ENCODE results near the gene MAST2.
"Not testable (repeated sequence)": the region's sequence is repeated elsewhere in the genome, so short reads cannot be mapped to it uniquely, and the experiment has no call there.

Gene MAST2

GRCh38 chr1:45867697-45868348 is 64.4 kb downstream of the MAST2 start:
- H3K27ac ChIP-seq (ENCODE audit: low read depth in 2 of 2, low read length in 2 of 2) = no peak overlapping the region
- no peaks in the 10 kb centered on the region for H3K9me3 ChIP-seq (ENCODE audit: control insufficient read depth in 2 of 2, low read length in 2 of 2)
- no peaks in the 10 kb centered on the region for H3K36me3 ChIP-seq (ENCODE audit: control insufficient read depth in 2 of 2, insufficient read depth in 2 of 2, low read length in 2 of 2)
- no peak overlapping the region for H3K4me3 ChIP-seq (ENCODE audit: low read length in 2 of 2)
- peaks cover 5 to 10% of the 10 kb centered on the region in 2 donors for H3K4me1 ChIP-seq (ENCODE audit: control insufficient read depth in 2 of 2, insufficient read depth in 2 of 2, low read length in 2 of 2)
- no peak overlapping the region for H3K9ac ChIP-seq (ENCODE audit: low read depth in 1 of 2, low read length in 2 of 2)
- H3K27me3 ChIP-seq (ENCODE audit: control insufficient read depth in 2 of 2, insufficient read depth in 2 of 2, low read length in 2 of 2) = no peaks in the 10 kb centered on the region

- no peaks in the 10 kb centered on the region for H3K27me3 ChIP-seq (ENCODE audit: control insufficient read depth in 2 of 2, insufficient read depth in 2 of 2, low read length in 2 of 2)
- H3K36me3 ChIP-seq (ENCODE audit: control insufficient read depth in 2 of 2, insufficient read depth in 2 of 2, low read length in 2 of 2) = no peaks in the 10 kb centered on the region
- no peak overlapping the region for H3K9ac ChIP-seq (ENCODE audit: low read depth in 1 of 2, low read length in 2 of 2)
- H3K27ac ChIP-seq (ENCODE audit: low read depth in 2 of 2, low read length in 2 of 2) = no peak overlapping the region
- no peak overlapping the region for H3K4me3 ChIP-seq (ENCODE audit: low read length in 2 of 2)
- peaks cover 0 to 4% of the 10 kb centered on the region in 2 donors for H3K4me1 ChIP-seq (ENCODE audit: control insufficient read depth in 2 of 2, insufficient read depth in 2 of 2, low read length in 2 of 2)
- H3K9me3 ChIP-seq (ENCODE audit: control insufficient read depth in 2 of 2, low read length in 2 of 2) = no peaks in the 10 kb centered on the region
These were observed 65.4 kb downstream of the MAST2 start for GRCh38 chr1:45868861-45869260.

DNA sequence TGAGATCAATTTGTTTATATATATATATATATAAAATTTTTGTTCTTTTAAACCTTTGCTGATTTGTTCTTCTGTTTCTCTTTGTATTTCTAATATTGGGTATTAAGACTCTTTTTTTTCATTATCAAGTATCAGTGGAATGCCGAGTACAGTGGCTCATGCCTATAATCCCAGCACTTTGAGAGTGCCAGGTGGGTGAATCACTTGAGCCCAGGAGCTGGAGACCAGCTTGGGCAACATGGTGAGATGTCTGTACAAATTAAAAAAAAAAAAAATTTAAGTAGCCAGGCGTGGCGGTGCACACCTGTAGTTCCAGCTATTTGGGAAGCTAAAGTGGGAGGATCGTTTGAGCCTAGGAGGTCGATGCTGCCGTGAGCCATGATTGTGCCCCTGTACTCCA is 67.1 kb downstream of the MAST2 start:
- no peaks in the 10 kb centered on the region for H3K36me3 ChIP-seq (ENCODE audit: control insufficient read depth in 2 of 2, insufficient read depth in 2 of 2, low read length in 2 of 2)
- no peaks in the 10 kb centered on the region for H3K27me3 ChIP-seq (ENCODE audit: control insufficient read depth in 2 of 2, insufficient read depth in 2 of 2, low read length in 2 of 2)
- no peak overlapping the region for H3K27ac ChIP-seq (ENCODE audit: low read depth in 2 of 2, low read length in 2 of 2)
- H3K4me1 ChIP-seq (ENCODE audit: control insufficient read depth in 2 of 2, insufficient read depth in 2 of 2, low read length in 2 of 2) = no peaks in the 10 kb centered on the region
- H3K9ac ChIP-seq (ENCODE audit: low read depth in 1 of 2, low read length in 2 of 2) = no peak overlapping the region
- H3K4me3 ChIP-seq (ENCODE audit: low read length in 2 of 2) = no peak overlapping the region
- H3K9me3 ChIP-seq (ENCODE audit: control insufficient read depth in 2 of 2, low read length in 2 of 2) = no peaks in the 10 kb centered on the region

DNA sequence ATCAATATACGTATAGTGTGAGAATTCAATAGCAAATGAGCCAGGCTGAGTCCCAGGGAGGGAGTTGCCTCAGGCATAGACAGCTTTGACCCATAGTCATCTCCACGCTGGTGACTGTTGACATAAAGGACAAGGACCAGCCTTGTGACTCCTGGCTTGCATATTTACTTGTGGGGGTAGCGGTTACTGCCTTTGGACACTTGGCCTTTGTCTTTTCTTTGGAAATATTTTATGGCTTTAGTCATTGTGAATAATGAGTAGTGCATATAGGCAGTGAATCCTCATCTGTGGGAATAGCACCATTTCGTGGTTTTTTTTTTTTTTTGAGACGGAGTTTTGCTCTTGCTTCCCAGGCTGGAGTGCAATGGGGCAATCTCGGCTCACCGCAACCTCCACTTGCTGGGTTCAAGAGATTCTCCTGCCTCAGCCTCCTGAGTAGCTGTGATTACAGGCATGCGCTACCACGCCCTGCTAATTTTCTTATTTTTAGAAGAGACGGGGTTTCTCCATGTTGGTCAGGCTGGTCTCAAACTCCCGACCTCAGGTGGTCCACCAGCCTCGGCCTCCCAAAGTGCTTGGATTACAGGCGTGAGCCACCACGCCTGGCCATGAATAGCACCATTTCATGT is 68.9 kb downstream of the MAST2 start:
- not testable (repeated sequence) for H3K36me3 ChIP-seq (ENCODE audit: control insufficient read depth in 2 of 2, insufficient read depth in 2 of 2, low read length in 2 of 2); H3K4me3 ChIP-seq (ENCODE audit: low read length in 2 of 2); H3K9me3 ChIP-seq (ENCODE audit: control insufficient read depth in 2 of 2, low read length in 2 of 2); H3K4me1 ChIP-seq (ENCODE audit: control insufficient read depth in 2 of 2, insufficient read depth in 2 of 2, low read length in 2 of 2); H3K27me3 ChIP-seq (ENCODE audit: control insufficient read depth in 2 of 2, insufficient read depth in 2 of 2, low read length in 2 of 2); H3K9ac ChIP-seq (ENCODE audit: low read depth in 1 of 2, low read length in 2 of 2); H3K27ac ChIP-seq (ENCODE audit: low read depth in 2 of 2, low read length in 2 of 2)

- no peaks in the 10 kb centered on the region for H3K9me3 ChIP-seq (ENCODE audit: control insufficient read depth in 2 of 2, low read length in 2 of 2)
- no peaks in the 10 kb centered on the region for H3K27me3 ChIP-seq (ENCODE audit: control insufficient read depth in 2 of 2, insufficient read depth in 2 of 2, low read length in 2 of 2)
- H3K4me3 ChIP-seq (ENCODE audit: low read length in 2 of 2) = no peak overlapping the region
- H3K27ac ChIP-seq (ENCODE audit: low read depth in 2 of 2, low read length in 2 of 2) = no peak overlapping the region
- H3K36me3 ChIP-seq (ENCODE audit: control insufficient read depth in 2 of 2, insufficient read depth in 2 of 2, low read length in 2 of 2) = no peaks in the 10 kb centered on the region
- no peak overlapping the region for H3K9ac ChIP-seq (ENCODE audit: low read depth in 1 of 2, low read length in 2 of 2)
- H3K4me1 ChIP-seq (ENCODE audit: control insufficient read depth in 2 of 2, insufficient read depth in 2 of 2, low read length in 2 of 2) = no peaks in the 10 kb centered on the region
These were observed 72.7 kb downstream of the MAST2 start for GRCh38 chr1:45876000-45876617.

GRCh38 chr1:45877264-45877663 is 73.9 kb downstream of the MAST2 start:
- H3K4me3 ChIP-seq (ENCODE audit: low read length in 2 of 2) = no peak overlapping the region
- H3K9ac ChIP-seq (ENCODE audit: low read depth in 1 of 2, low read length in 2 of 2) = no peak overlapping the region
- H3K36me3 ChIP-seq (ENCODE audit: control insufficient read depth in 2 of 2, insufficient read depth in 2 of 2, low read length in 2 of 2) = no peaks in the 10 kb centered on the region
- no peak overlapping the region for H3K27ac ChIP-seq (ENCODE audit: low read depth in 2 of 2, low read length in 2 of 2)
- no peaks in the 10 kb centered on the region for H3K27me3 ChIP-seq (ENCODE audit: control insufficient read depth in 2 of 2, insufficient read depth in 2 of 2, low read length in 2 of 2)
- H3K4me1 ChIP-seq (ENCODE audit: control insufficient read depth in 2 of 2, insufficient read depth in 2 of 2, low read length in 2 of 2) = no peaks in the 10 kb centered on the region
- no peaks in the 10 kb centered on the region for H3K9me3 ChIP-seq (ENCODE audit: control insufficient read depth in 2 of 2, low read length in 2 of 2)

DNA sequence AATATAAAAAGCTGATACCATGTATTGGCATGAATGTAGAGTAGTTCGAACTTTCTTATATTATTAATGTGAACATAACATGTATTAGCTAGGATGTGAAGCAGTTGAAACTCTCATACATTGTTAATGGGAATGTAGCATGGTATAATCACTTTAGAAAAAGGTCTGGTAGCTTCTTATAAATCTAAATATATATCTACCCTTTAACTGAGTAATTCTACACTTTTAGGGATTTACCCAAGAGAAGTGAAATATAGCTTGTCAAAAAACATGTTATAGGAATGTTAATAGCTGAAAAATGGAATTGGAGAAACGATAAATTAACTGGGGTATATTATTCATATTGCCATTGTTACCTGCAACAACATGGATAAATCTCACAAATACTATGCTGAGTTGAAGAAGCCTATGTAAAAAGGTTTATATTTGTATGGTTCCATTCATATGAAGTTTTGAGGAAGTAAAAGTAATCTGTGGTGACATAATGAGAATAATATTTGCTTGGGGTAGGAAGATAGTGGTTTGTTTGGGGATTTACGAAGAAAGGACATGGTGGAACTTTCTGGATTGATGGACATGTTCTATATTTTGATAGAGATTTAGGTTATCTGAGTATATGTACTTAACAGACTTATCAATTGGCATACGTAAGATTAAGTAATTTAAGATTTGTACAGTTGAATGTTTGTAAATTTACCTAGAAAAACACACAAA is 76.6 kb downstream of the MAST2 start:
- no peaks in the 10 kb centered on the region for H3K9me3 ChIP-seq (ENCODE audit: control insufficient read depth in 2 of 2, low read length in 2 of 2)
- H3K4me1 ChIP-seq (ENCODE audit: control insufficient read depth in 2 of 2, insufficient read depth in 2 of 2, low read length in 2 of 2) = peaks cover 0 to 4% of the 10 kb centered on the region in 2 donors
- H3K9ac ChIP-seq (ENCODE audit: low read depth in 1 of 2, low read length in 2 of 2) = no peak overlapping the region
- H3K4me3 ChIP-seq (ENCODE audit: low read length in 2 of 2) = no peak overlapping the region
- no peaks in the 10 kb centered on the region for H3K27me3 ChIP-seq (ENCODE audit: control insufficient read depth in 2 of 2, insufficient read depth in 2 of 2, low read length in 2 of 2)
- no peak overlapping the region for H3K27ac ChIP-seq (ENCODE audit: low read depth in 2 of 2, low read length in 2 of 2)
- H3K36me3 ChIP-seq (ENCODE audit: control insufficient read depth in 2 of 2, insufficient read depth in 2 of 2, low read length in 2 of 2) = no peaks in the 10 kb centered on the region

DNA sequence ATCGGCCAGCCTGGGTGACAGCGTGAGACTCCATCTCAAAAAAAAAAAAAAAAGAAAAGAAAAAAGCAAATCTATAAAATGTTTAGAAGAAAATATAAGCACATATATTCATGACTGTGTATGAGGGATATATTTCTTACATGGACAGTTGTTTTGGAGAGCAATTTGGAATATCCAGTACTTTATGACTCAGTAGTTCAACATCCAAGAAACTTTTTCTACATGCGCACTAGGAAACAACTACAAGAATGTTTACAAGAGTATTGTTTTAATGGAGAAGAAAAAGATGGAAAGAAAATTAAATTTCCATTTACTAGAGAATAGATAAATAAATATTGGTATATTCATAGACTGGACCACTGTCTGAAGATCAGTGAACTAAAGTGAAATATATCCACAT is 77.5 kb downstream of the MAST2 start:
- Histone ChIP-seq H3K27me3 (ENCODE audit: control insufficient read depth in 2 of 2, insufficient read depth in 2 of 2, low read length in 2 of 2) (no peaks in the 10 kb centered on the region), H3K9ac (ENCODE audit: low read depth in 1 of 2, low read length in 2 of 2) (no peak overlapping the region), H3K27ac (ENCODE audit: low read depth in 2 of 2, low read length in 2 of 2) (no peak overlapping the region), H3K4me1 (ENCODE audit: control insufficient read depth in 2 of 2, insufficient read depth in 2 of 2, low read length in 2 of 2) (peaks cover 0 to 12% of the 10 kb centered on the region in 2 donors), H3K9me3 (ENCODE audit: control insufficient read depth in 2 of 2, low read length in 2 of 2) (no peaks in the 10 kb centered on the region), H3K36me3 (ENCODE audit: control insufficient read depth in 2 of 2, insufficient read depth in 2 of 2, low read length in 2 of 2) (no peaks in the 10 kb centered on the region), H3K4me3 (ENCODE audit: low read length in 2 of 2) (no peak overlapping the region)

DNA sequence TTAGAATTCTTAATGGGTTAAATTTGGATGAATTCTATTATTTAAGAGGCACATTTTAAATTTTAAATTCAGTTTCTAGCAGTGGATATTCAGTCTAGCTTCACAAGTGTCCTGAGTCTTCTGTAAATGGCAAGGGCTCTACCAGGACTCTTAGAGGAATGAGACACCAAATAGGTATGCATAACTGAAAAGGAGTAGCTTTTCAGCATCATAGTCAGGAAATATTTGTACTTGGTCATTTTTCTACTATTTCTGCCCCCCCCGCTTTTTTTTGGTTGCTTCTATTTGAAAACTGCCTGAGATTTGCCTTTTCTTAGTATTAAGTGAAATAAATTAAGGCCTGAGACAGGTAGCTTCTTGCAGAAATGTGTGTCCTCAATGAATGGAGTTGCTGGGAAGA is 80.2 kb downstream of the MAST2 start:
- H3K36me3 ChIP-seq (ENCODE audit: control insufficient read depth in 2 of 2, insufficient read depth in 2 of 2, low read length in 2 of 2) = no peaks in the 10 kb centered on the region
- no peak overlapping the region for H3K4me3 ChIP-seq (ENCODE audit: low read length in 2 of 2)
- H3K4me1 ChIP-seq (ENCODE audit: control insufficient read depth in 2 of 2, insufficient read depth in 2 of 2, low read length in 2 of 2) = peaks cover 0 to 15% of the 10 kb centered on the region in 2 donors
- no peaks in the 10 kb centered on the region for H3K27me3 ChIP-seq (ENCODE audit: control insufficient read depth in 2 of 2, insufficient read depth in 2 of 2, low read length in 2 of 2)
- H3K27ac ChIP-seq (ENCODE audit: low read depth in 2 of 2, low read length in 2 of 2) = no peak overlapping the region
- H3K9me3 ChIP-seq (ENCODE audit: control insufficient read depth in 2 of 2, low read length in 2 of 2) = no peaks in the 10 kb centered on the region
- no peak overlapping the region for H3K9ac ChIP-seq (ENCODE audit: low read depth in 1 of 2, low read length in 2 of 2)

DNA sequence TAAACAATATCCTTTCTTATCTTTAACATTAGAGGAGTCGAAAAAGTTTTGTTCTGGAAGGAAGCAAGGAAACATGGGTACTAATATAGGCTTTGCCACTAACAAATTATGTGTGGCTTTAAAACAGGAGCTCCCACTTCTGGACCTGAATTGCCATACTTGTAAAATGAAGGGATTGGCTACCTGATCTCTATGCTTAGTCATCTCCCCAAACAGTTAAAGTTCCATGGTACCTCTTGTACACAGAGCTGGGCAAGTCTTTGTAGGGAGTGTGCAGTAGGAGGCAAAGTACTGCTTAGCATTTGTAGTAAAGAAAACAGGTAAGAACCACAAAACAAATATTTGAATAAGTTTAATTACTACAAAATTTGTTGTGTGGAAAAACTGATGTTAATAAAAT is 81.3 kb downstream of the MAST2 start:
- Histone ChIP-seq H3K9ac (ENCODE audit: low read depth in 1 of 2, low read length in 2 of 2) (no peak overlapping the region), H3K4me3 (ENCODE audit: low read length in 2 of 2) (no peak overlapping the region), H3K9me3 (ENCODE audit: control insufficient read depth in 2 of 2, low read length in 2 of 2) (no peaks in the 10 kb centered on the region), H3K4me1 (ENCODE audit: control insufficient read depth in 2 of 2, insufficient read depth in 2 of 2, low read length in 2 of 2) (peaks cover 0 to 15% of the 10 kb centered on the region in 2 donors), H3K36me3 (ENCODE audit: control insufficient read depth in 2 of 2, insufficient read depth in 2 of 2, low read length in 2 of 2) (no peaks in the 10 kb centered on the region), H3K27ac (ENCODE audit: low read depth in 2 of 2, low read length in 2 of 2) (peak overlapping the region; percentile 50 to 73), H3K27me3 (ENCODE audit: control insufficient read depth in 2 of 2, insufficient read depth in 2 of 2, low read length in 2 of 2) (no peaks in the 10 kb centered on the region)

All from mucosa of rectum (tissue), 2 donors.